Stimulated activated CD4-positive, alpha-beta T cell treated with anti-CD3 and anti-CD28 coated beads, TNF-alpha, amount 100 ng/mL, for 48 hours (primary cell): ENCODE results near the gene ST8SIA3.

Experiments
- DNase-seq, 3 donors: peaks; one replicate each; pipeline ENCODE4 v3.0.0-alpha.2; 2020; ENCODE audit warnings: low read depth in 3 of 3

The ST8SIA3 gene

GRCh38 chr18:57352271-57352701 is at the start of gene ST8SIA3:
TSS of gene ST8SIA3 (plus strand) at chr18:57352557. CDS start at chr18:57352847, 290 bp downstream.
- no peak for DNase-seq

- no peak for DNase-seq
Observed at GRCh38 chr18:57311472-57311871, 40.9 kb upstream of the ST8SIA3 start.

- DNase-seq = no peak
Observed at GRCh38 chr18:57312346-57313144, 39.8 kb upstream of the ST8SIA3 start.

GRCh38 chr18:57320603-57321002 is 31.8 kb upstream of the ST8SIA3 start:
- no peak for DNase-seq

GRCh38 chr18:57325491-57326166 is 26.7 kb upstream of the ST8SIA3 start:
- no peak for DNase-seq

- no peak for DNase-seq
Observed at GRCh38 chr18:57326718-57327323, 25.5 kb upstream of the ST8SIA3 start.

- no peak for DNase-seq
Observed at GRCh38 chr18:57328665-57329064, 23.7 kb upstream of the ST8SIA3 start.

- no peak for DNase-seq
Observed at GRCh38 chr18:57329856-57330255, 22.5 kb upstream of the ST8SIA3 start.

- DNase-seq = no peak
Observed at GRCh38 chr18:57331718-57332117, 20.6 kb upstream of the ST8SIA3 start.

GRCh38 chr18:57333940-57334339 is 18.4 kb upstream of the ST8SIA3 start:
- no peak for DNase-seq

- no peak for DNase-seq
Observed at GRCh38 chr18:57334383-57334782, 18.0 kb upstream of the ST8SIA3 start.

- no peak for DNase-seq
Observed at GRCh38 chr18:57336343-57336742, 16.0 kb upstream of the ST8SIA3 start.

GRCh38 chr18:57337890-57338289 is 14.5 kb upstream of the ST8SIA3 start:
- no peak for DNase-seq

GRCh38 chr18:57343833-57344232 is 8.5 kb upstream of the ST8SIA3 start:
- no peak for DNase-seq

GRCh38 chr18:57346876-57347275 is 5.5 kb upstream of the ST8SIA3 start:
- DNase-seq = no peak

- DNase-seq = no peak
Observed at GRCh38 chr18:57347784-57348183, 4.6 kb upstream of the ST8SIA3 start.

GRCh38 chr18:57352761-57353136 is 392 bp downstream of the ST8SIA3 start:
- no peak for DNase-seq

GRCh38 chr18:57353137-57353939 is 981 bp downstream of the ST8SIA3 start:
- no peak for DNase-seq

GRCh38 chr18:57353940-57354461 is 1.6 kb downstream of the ST8SIA3 start:
- DNase-seq = peak in 1 of 3 donors; percentile 17

GRCh38 chr18:57359433-57359832 is 7.1 kb downstream of the ST8SIA3 start:
- no peak for DNase-seq

GRCh38 chr18:57362714-57363113 is 10.4 kb downstream of the ST8SIA3 start:
- DNase-seq = no peak

- DNase-seq = no peak
Observed at GRCh38 chr18:57364460-57364859, 12.1 kb downstream of the ST8SIA3 start.
